ENCODE data around the gene PPIH. TPM values are rescaled to one million over a fixed set of nuclear protein-coding genes. Genes with fewer than 3 reads are reported as not detected.
A peak's percentile ranks its signal among the peaks of the same experiment; 100 is the strongest.
"Not testable (repeated sequence)": the region's sequence is repeated elsewhere in the genome, so short reads cannot be mapped to it uniquely, and the experiment has no call there.

The PPIH gene
- total RNA-seq, 2 donors from 2014 or later, result 31.1 to 39.2 TPM

GRCh38 chr1:42689912-42690311 lies 31.7 kb downstream of the PPIH start:
- Mint-ChIP-seq H3K27me3 (no peaks in the 10 kb centered on the region), H3K27ac (no peak overlapping the region), H3K4me1 (peaks cover 66% of the 10 kb centered on the region), H3K4me3 (no peak overlapping the region), H3K36me3 (ENCODE audit: low read depth) (no peaks in the 10 kb centered on the region)
- DNase-seq, result no peak
- no peak for ATAC-seq
- H3K9me3 ChIP-seq (ENCODE audit: control insufficient read depth, low read length, poor library complexity, severe bottlenecking), result no peaks in the 10 kb centered on the region

GRCh38 chr1:42690477-42691156 lies 32.4 kb downstream of the PPIH start:
- no peak for ATAC-seq
- Mint-ChIP-seq H3K4me3 (no peak overlapping the region), H3K36me3 (ENCODE audit: low read depth) (no peaks in the 10 kb centered on the region), H3K27me3 (no peaks in the 10 kb centered on the region), H3K27ac (no peak overlapping the region), H3K4me1 (peaks cover 65% of the 10 kb centered on the region)
- no peaks in the 10 kb centered on the region for H3K9me3 ChIP-seq (ENCODE audit: control insufficient read depth, low read length, poor library complexity, severe bottlenecking)
- DNase-seq, result no peak

GRCh38 chr1:42691157-42691498 lies 32.9 kb downstream of the PPIH start:
- no peak for DNase-seq
- ATAC-seq, result no peak
- peaks cover 65% of the 10 kb centered on the region for H3K4me1 Mint-ChIP-seq
- H3K4me3 Mint-ChIP-seq, result no peak overlapping the region
- H3K27me3 Mint-ChIP-seq, result no peaks in the 10 kb centered on the region
- peaks cover 3% of the 10 kb centered on the region for H3K36me3 Mint-ChIP-seq (ENCODE audit: low read depth)
- H3K9me3 ChIP-seq (ENCODE audit: control insufficient read depth, low read length, poor library complexity, severe bottlenecking), result no peaks in the 10 kb centered on the region
- peak overlapping the region; percentile 29 for H3K27ac Mint-ChIP-seq

- no peaks in the 10 kb centered on the region for H3K9me3 ChIP-seq (ENCODE audit: control insufficient read depth, low read length, poor library complexity, severe bottlenecking)
- no peaks in the 10 kb centered on the region for H3K27me3 Mint-ChIP-seq
- H3K4me3 Mint-ChIP-seq, result peak overlapping the region; percentile 9
- peaks cover 6% of the 10 kb centered on the region for H3K36me3 Mint-ChIP-seq (ENCODE audit: low read depth)
- DNase-seq, result no peak
- no peak for ATAC-seq
- H3K27ac Mint-ChIP-seq, result no peak overlapping the region
- H3K4me1 Mint-ChIP-seq, result peaks cover 59% of the 10 kb centered on the region
Observed at GRCh38 chr1:42692461-42692860, 34.2 kb downstream of the PPIH start.

- ATAC-seq (no peak), DNase-seq (no peak)
- Mint-ChIP-seq H3K27me3 (no peaks in the 10 kb centered on the region), H3K27ac (no peak overlapping the region), H3K4me3 (no peak overlapping the region), H3K4me1 (peaks cover 54% of the 10 kb centered on the region), H3K36me3 (ENCODE audit: low read depth) (peaks cover 6% of the 10 kb centered on the region)
- no peaks in the 10 kb centered on the region for H3K9me3 ChIP-seq (ENCODE audit: control insufficient read depth, low read length, poor library complexity, severe bottlenecking)
Observed at GRCh38 chr1:42692911-42693310, 34.7 kb downstream of the PPIH start.

GRCh38 chr1:42698081-42698813 lies 40.0 kb downstream of the PPIH start:
- peaks cover 13% of the 10 kb centered on the region for H3K36me3 Mint-ChIP-seq (ENCODE audit: low read depth)

GRCh38 chr1:42700006-42700405 lies 41.8 kb downstream of the PPIH start:
- H3K27ac Mint-ChIP-seq, result peak overlapping the region; percentile 91
- H3K9me3 ChIP-seq (ENCODE audit: control insufficient read depth, low read length, poor library complexity, severe bottlenecking), result no peaks in the 10 kb centered on the region
- H3K4me1 Mint-ChIP-seq, result peaks cover 22% of the 10 kb centered on the region
- no peaks in the 10 kb centered on the region for H3K27me3 Mint-ChIP-seq
- DNase-seq (no peak), ATAC-seq (no peak)
- H3K36me3 Mint-ChIP-seq (ENCODE audit: low read depth), result peaks cover 19% of the 10 kb centered on the region
- peak overlapping the region; percentile 37 for H3K4me3 Mint-ChIP-seq

More at GRCh38 chr1:42698081-42698813, 40.0 kb downstream of the PPIH start:
- Mint-ChIP-seq H3K4me3 (no peak overlapping the region), H3K4me1 (peaks cover 24% of the 10 kb centered on the region), H3K27me3 (no peaks in the 10 kb centered on the region), H3K27ac (peak overlapping the region; percentile 91)
- ATAC-seq (no peak), DNase-seq (no peak)
- no peaks in the 10 kb centered on the region for H3K9me3 ChIP-seq (ENCODE audit: control insufficient read depth, low read length, poor library complexity, severe bottlenecking)

- no peak overlapping the region for H3K4me3 Mint-ChIP-seq
- peak; percentile 8 for ATAC-seq
- H3K36me3 Mint-ChIP-seq (ENCODE audit: low read depth), result peaks cover 16% of the 10 kb centered on the region
- H3K4me1 Mint-ChIP-seq, result peaks cover 10% of the 10 kb centered on the region
- DNase-seq, result no peak
- no peaks in the 10 kb centered on the region for H3K27me3 Mint-ChIP-seq
- no peaks in the 10 kb centered on the region for H3K9me3 ChIP-seq (ENCODE audit: control insufficient read depth, low read length, poor library complexity, severe bottlenecking)
- peak overlapping the region; percentile 78 for H3K27ac Mint-ChIP-seq
Observed at GRCh38 chr1:42703888-42704464, 45.8 kb downstream of the PPIH start.

- not testable (repeated sequence) for H3K4me3 Mint-ChIP-seq; ATAC-seq; H3K27me3 Mint-ChIP-seq; DNase-seq; H3K27ac Mint-ChIP-seq; H3K4me1 Mint-ChIP-seq; H3K9me3 ChIP-seq (ENCODE audit: control insufficient read depth, low read length, poor library complexity, severe bottlenecking)
- H3K36me3 Mint-ChIP-seq (ENCODE audit: low read depth), result peaks cover 13% of the 10 kb centered on the region
Observed at GRCh38 chr1:42712808-42713207, 54.6 kb downstream of the PPIH start.

GRCh38 chr1:42713293-42713692 lies 55.1 kb downstream of the PPIH start:
- Mint-ChIP-seq H3K4me1 (peaks cover 9% of the 10 kb centered on the region), H3K27me3 (no peaks in the 10 kb centered on the region), H3K27ac (no peak overlapping the region), H3K4me3 (no peak overlapping the region), H3K36me3 (ENCODE audit: low read depth) (peaks cover 13% of the 10 kb centered on the region)
- H3K9me3 ChIP-seq (ENCODE audit: control insufficient read depth, low read length, poor library complexity, severe bottlenecking), result peaks cover 4% of the 10 kb centered on the region
- no peak for DNase-seq
- no peak for ATAC-seq

GRCh38 chr1:42714441-42714840 lies 56.2 kb downstream of the PPIH start:
- H3K9me3 ChIP-seq (ENCODE audit: control insufficient read depth, low read length, poor library complexity, severe bottlenecking); DNase-seq; H3K4me1 Mint-ChIP-seq; H3K27me3 Mint-ChIP-seq; H3K27ac Mint-ChIP-seq; ATAC-seq; H3K4me3 Mint-ChIP-seq: not testable (repeated sequence)
- peaks cover 13% of the 10 kb centered on the region for H3K36me3 Mint-ChIP-seq (ENCODE audit: low read depth)

- H3K9me3 ChIP-seq (ENCODE audit: control insufficient read depth, low read length, poor library complexity, severe bottlenecking), result no peaks in the 10 kb centered on the region
- H3K27me3 Mint-ChIP-seq, result no peaks in the 10 kb centered on the region
- no peak overlapping the region for H3K27ac Mint-ChIP-seq
- H3K4me1 Mint-ChIP-seq, result peaks cover 7% of the 10 kb centered on the region
- peaks cover 7% of the 10 kb centered on the region for H3K36me3 Mint-ChIP-seq (ENCODE audit: low read depth)
- DNase-seq (no peak), ATAC-seq (no peak)
- no peak overlapping the region for H3K4me3 Mint-ChIP-seq
Observed at GRCh38 chr1:42720868-42721267, 62.6 kb downstream of the PPIH start.

GRCh38 chr1:42721926-42722325 lies 63.7 kb downstream of the PPIH start:
- no peaks in the 10 kb centered on the region for H3K9me3 ChIP-seq (ENCODE audit: control insufficient read depth, low read length, poor library complexity, severe bottlenecking)
- H3K4me1 Mint-ChIP-seq, result peaks cover 4% of the 10 kb centered on the region
- peaks cover 5% of the 10 kb centered on the region for H3K36me3 Mint-ChIP-seq (ENCODE audit: low read depth)
- H3K27me3 Mint-ChIP-seq, result no peaks in the 10 kb centered on the region
- H3K4me3 Mint-ChIP-seq, result no peak overlapping the region
- no peak overlapping the region for H3K27ac Mint-ChIP-seq
- DNase-seq (no peak), ATAC-seq (no peak)

Data from T-helper 17 cell (primary cell).